DOHH2 (cell line): ENCODE data around the gene SNX33.

Experiments
- H3F3A ChIP-seq: fragments of 200-600 bp; sonication (generic), shearing (Covaris generic); 2 replicates; pipeline ENCODE4 v1.6.0; 2016; ENCODE audit warnings: antibody characterized with exemption, mild to moderate bottlenecking; ENCODE audit not compliant: control insufficient read depth, insufficient read depth
- H3K27ac ChIP-seq: fragments of 200-600 bp; sonication (generic); 2 replicates; pipeline ENCODE4 v1.5.1; 2014; ENCODE audit warnings: low read depth, mild to moderate bottlenecking, low read length, moderate library complexity
- H3K27me3 ChIP-seq: fragments of 200-600 bp; sonication (generic); 2 replicates; pipeline ENCODE4 v1.6.1; 2014; ENCODE audit warnings: mild to moderate bottlenecking, low read length, mixed read lengths; ENCODE audit not compliant: control insufficient read depth
- H3K36me3 ChIP-seq: fragments of 200-600 bp; sonication (generic); 2 replicates; pipeline ENCODE4 v1.6.1; 2014; ENCODE audit warnings: mild to moderate bottlenecking, low read length, moderate library complexity, mixed read lengths; ENCODE audit not compliant: control insufficient read depth
- H3K4me1 ChIP-seq: fragments of 200-600 bp; sonication (generic); 2 replicates; pipeline ENCODE4 v1.6.1; 2014; ENCODE audit warnings: mild to moderate bottlenecking, low read length, mixed read lengths; ENCODE audit not compliant: control insufficient read depth
- H3K4me2 ChIP-seq: fragments of 200-600 bp; sonication (generic); 2 replicates; pipeline ENCODE4 v1.6.0; 2014; ENCODE audit warnings: mild to moderate bottlenecking, low read length, moderate library complexity
- H3K4me3 ChIP-seq: fragments of 200-600 bp; sonication (generic); 2 replicates; pipeline ENCODE4 v1.5.1; 2014; ENCODE audit warnings: mild to moderate bottlenecking, low read length, mixed read lengths
- H3K79me2 ChIP-seq: fragments of 200-600 bp; sonication (generic); 2 replicates; pipeline ENCODE4 v1.6.1; 2014; ENCODE audit warnings: mild to moderate bottlenecking, low read length, mixed read lengths; ENCODE audit not compliant: control insufficient read depth
- H3K9me2 ChIP-seq: fragments of 200-600 bp; sonication (generic); replicated peaks from 2 replicates; pipeline ENCODE4 v1.6.1; 2014; ENCODE audit warnings: mild to moderate bottlenecking, low read length, mixed read lengths; ENCODE audit not compliant: control insufficient read depth
- H3K9me3 ChIP-seq: fragments of 200-600 bp; sonication (generic); 2 replicates; pipeline ENCODE4 v1.6.1; 2014; ENCODE audit warnings: antibody characterized with exemption, low read length, mixed read lengths; ENCODE audit not compliant: control insufficient read depth, insufficient read depth
- H4K20me1 ChIP-seq: fragments of 200-600 bp; sonication (generic); 2 replicates; pipeline ENCODE4 v1.6.0; 2014; ENCODE audit warnings: low read depth, mild to moderate bottlenecking, antibody characterized with exemption, low read length, moderate library complexity; ENCODE audit not compliant: control insufficient read depth, insufficient read depth
- CTCF ChIP-seq: fragments of 200-600 bp; sonication (generic); IDR thresholded peaks from one replicate; pipeline ENCODE4 v1.5.1; 2014; ENCODE audit warnings: antibody characterized with exemption, mild to moderate bottlenecking, low read depth, low read length; ENCODE audit not compliant: poor library complexity, severe bottlenecking
- EZH2phosphoT487 ChIP-seq: fragments of 200-600 bp; sonication (generic); IDR thresholded peaks from 2 replicates; pipeline ENCODE4 v1.6.1; 2017; ENCODE audit warnings: borderline replicate concordance, mild to moderate bottlenecking, antibody characterized with exemption, low read length, moderate library complexity, mixed read lengths

The SNX33 gene

GRCh38 chr15:75666823-75667501, 19.2 kb downstream of the SNX33 start:
- Histone ChIP-seq H3K9me2 (no peaks in the 10 kb centered on the region), H4K20me1 (no peaks in the 10 kb centered on the region), H3K27ac (no peak overlapping the region), H3K79me2 (no peaks in the 10 kb centered on the region), H3K4me2 (no peak overlapping the region), H3K4me1 (no peaks in the 10 kb centered on the region), H3K9me3 (no peaks in the 10 kb centered on the region), H3F3A (no peaks in the 10 kb centered on the region), H3K27me3 (peaks cover under 1% of the 10 kb centered on the region; the same call in 1 of the 2 replicates), H3K4me3 (no peak overlapping the region), H3K36me3 (no peaks in the 10 kb centered on the region)
- no peak for TF ChIP-seq CTCF
- no peak for TF ChIP-seq EZH2phosphoT487

GRCh38 chr15:75669191-75669878, 21.6 kb downstream of the SNX33 start:
- H3K9me2 ChIP-seq = no peaks in the 10 kb centered on the region
- H3K4me2 ChIP-seq = no peak overlapping the region
- no peaks in the 10 kb centered on the region for H3K36me3 ChIP-seq
- H3K79me2 ChIP-seq = no peaks in the 10 kb centered on the region
- H3K27me3 ChIP-seq = peaks cover 10% of the 10 kb centered on the region; the same call in 1 of the 2 replicates
- no peaks in the 10 kb centered on the region for H3K4me1 ChIP-seq
- H3K9me3 ChIP-seq = no peaks in the 10 kb centered on the region
- no peaks in the 10 kb centered on the region for H3F3A ChIP-seq
- no peak overlapping the region for H3K27ac ChIP-seq
- no peak overlapping the region for H3K4me3 ChIP-seq
- H4K20me1 ChIP-seq = no peaks in the 10 kb centered on the region
- TF ChIP-seq CTCF (no peak), EZH2phosphoT487 (no peak)

- TF ChIP-seq EZH2phosphoT487 (no peak), CTCF (no peak)
- no peak overlapping the region for H3K4me3 ChIP-seq
- no peak overlapping the region for H3K27ac ChIP-seq
- H3K4me2 ChIP-seq = no peak overlapping the region
- H3K36me3 ChIP-seq = no peaks in the 10 kb centered on the region
- H3K27me3 ChIP-seq = peaks cover 10% of the 10 kb centered on the region; the same call in 1 of the 2 replicates
- no peaks in the 10 kb centered on the region for H3K9me3 ChIP-seq
- no peaks in the 10 kb centered on the region for H3F3A ChIP-seq
- H3K9me2 ChIP-seq = no peaks in the 10 kb centered on the region
- H4K20me1 ChIP-seq = no peaks in the 10 kb centered on the region
- no peaks in the 10 kb centered on the region for H3K79me2 ChIP-seq
- no peaks in the 10 kb centered on the region for H3K4me1 ChIP-seq
Observed at GRCh38 chr15:75669879-75670212, 22.1 kb downstream of the SNX33 start.
